ENCODE results near the gene GLT8D1. TPM values are rescaled to one million over a fixed set of nuclear protein-coding genes. Genes with fewer than 3 reads are reported as not detected.

GLT8D1 gene
- total and polyA plus RNA-seq, 4 experiments from 2014 or later: 49.7 to 68.8 (median 55.5) TPM

DNA sequence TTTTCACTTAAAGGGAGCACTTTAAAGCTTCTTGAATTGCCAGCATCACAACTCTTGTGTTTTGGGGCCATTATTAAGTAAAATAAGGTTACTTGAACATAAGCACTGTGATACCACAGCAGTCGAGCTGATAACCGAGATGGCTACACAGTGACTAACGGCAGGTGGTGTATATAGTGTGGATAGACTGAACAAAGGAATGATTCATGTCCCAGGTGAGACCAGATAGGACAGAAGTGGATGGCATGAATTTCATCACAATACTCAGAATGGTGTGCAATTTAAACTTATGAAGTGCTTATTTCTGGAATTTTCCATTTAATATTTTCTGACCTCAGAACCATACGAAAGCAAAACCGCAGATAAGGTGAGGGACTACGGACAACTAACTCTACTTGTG lies 60.0 kb downstream of the GLT8D1 start:
- Histone ChIP-seq H3K36me3 (ENCODE audit: insufficient read depth, low read length) (peaks cover 41% of the 10 kb centered on the region), H3K4me1 (ENCODE audit: insufficient read depth, low read length) (no peaks in the 10 kb centered on the region), H3K4me3 (ENCODE audit: low read length in 2 of 2) (no peak overlapping the region), H3K27me3 (ENCODE audit: insufficient read depth, low read length) (no peaks in the 10 kb centered on the region), H3K27ac (ENCODE audit: low read depth, low read length) (no peak overlapping the region), H3K9me3 (ENCODE audit: control insufficient read depth in 1 of 2, low read length in 2 of 2) (no peaks in the 10 kb centered on the region)
- Mint-ChIP-seq H3K36me3 (peaks cover 61 to 71% of the 10 kb centered on the region in 2 donors), H3K27me3 (no peaks in the 10 kb centered on the region), H3K27ac (no peak overlapping the region), H3K4me3 (no peak overlapping the region), H3K9me3 (no peaks in the 10 kb centered on the region), H3K4me1 (peaks cover 0 to 4% (median 3%) of the 10 kb centered on the region in 4 donors)
- POLR2A ChIA-PET (ENCODE audit: partially characterized antibody): no interaction called here
- CTCF ChIA-PET (ENCODE audit: partially characterized antibody): no interaction called here
- no peak for DNase-seq
- intact Hi-C loops (cut with micrococcal nuclease): no loop called here

Other genes with a start within 250 kb of the GLT8D1 start
- gene STAB1, start 210.5 kb downstream of the GLT8D1 start, total RNA-seq: 10 to 100 TPM; 11.3 to 13.9 TPM
- gene STAB1, start 210.5 kb downstream of the GLT8D1 start, polyA plus RNA-seq: not detected
- gene NT5DC2, start 171.9 kb downstream of the GLT8D1 start, total RNA-seq: 1 to 10 TPM; 5.5 to 5.8 TPM
- gene NT5DC2, start 171.9 kb downstream of the GLT8D1 start, polyA plus RNA-seq: 1 to 10 TPM in 1 of 2 donors, not detected in 1; 1.3 TPM
- 10 to 100 TPM; 12.1 to 13.2 TPM for gene UQCC5, start 169.2 kb downstream of the GLT8D1 start, total RNA-seq
- gene UQCC5, start 169.2 kb downstream of the GLT8D1 start, polyA plus RNA-seq: 10 to 100 TPM; 26.5 to 27.1 TPM
- gene PBRM1, start 19.9 kb downstream of the GLT8D1 start, total RNA-seq: 10 to 100 TPM; 74.2 to 78.5 TPM
- gene PBRM1, start 19.9 kb downstream of the GLT8D1 start, polyA plus RNA-seq: 10 to 100 TPM; 67.9 to 91.6 TPM
- gene GNL3, start 19.8 kb downstream of the GLT8D1 start, total RNA-seq: 10 to 100 TPM; 80.3 to 88.4 TPM
- gene GNL3, start 19.8 kb downstream of the GLT8D1 start, polyA plus RNA-seq: 10 to 100 TPM; 47.9 to 70.1 TPM
- gene SPCS1, start 315 bp upstream of the GLT8D1 start, total RNA-seq: 10 to 100 TPM; 90.5 to 94.7 TPM
- gene SPCS1, start 315 bp upstream of the GLT8D1 start, polyA plus RNA-seq: 100 to 1,000 TPM; 315 to 331 TPM
- gene NEK4, start 65.1 kb upstream of the GLT8D1 start, total RNA-seq: 10 to 100 TPM; 26.8 to 27.9 TPM
- 10 to 100 TPM in 1 of 2 donors, 1 to 10 TPM in 1; 7.0 to 12.9 TPM for gene NEK4, start 65.1 kb upstream of the GLT8D1 start, polyA plus RNA-seq
- not detected for gene ITIH1, start 71.8 kb upstream of the GLT8D1 start, total RNA-seq
- gene ITIH1, start 71.8 kb upstream of the GLT8D1 start, polyA plus RNA-seq: not detected
- not detected for gene ITIH3, start 89.0 kb upstream of the GLT8D1 start, total RNA-seq
- gene ITIH3, start 89.0 kb upstream of the GLT8D1 start, polyA plus RNA-seq: not detected
- 10 to 100 TPM; 50.5 to 50.7 TPM for gene ITIH4, start 124.9 kb upstream of the GLT8D1 start, total RNA-seq
- gene ITIH4, start 124.9 kb upstream of the GLT8D1 start, polyA plus RNA-seq: 1 to 10 TPM in 1 of 2 donors, under 1 TPM in 1; 0.07 to 1.6 TPM
- 1 to 10 TPM; 1.6 to 3.3 TPM for gene MUSTN1, start 129.2 kb upstream of the GLT8D1 start, total RNA-seq
- gene MUSTN1, start 129.2 kb upstream of the GLT8D1 start, polyA plus RNA-seq: not detected
- 10 to 100 TPM; 54.9 to 58.6 TPM for gene STIMATE, start 191.8 kb upstream of the GLT8D1 start, total RNA-seq
- gene STIMATE, start 191.8 kb upstream of the GLT8D1 start, polyA plus RNA-seq: 1 to 10 TPM; 7.7 to 9.0 TPM